WTC11 (cell line): ENCODE data around the gene VTI1B. TPM values are rescaled to one million over a fixed set of nuclear protein-coding genes. Genes with fewer than 3 reads are reported as not detected.

Source experiments
- ATAC-seq: fragments of 200-7000 bp; cut with Tn5 transposase; 2 replicates; pipeline ENCODE4 v1.10.0; 2021; ENCODE audit warnings: mild to moderate bottlenecking, moderate library complexity
- CTCF ChIA-PET: fragments of 300-600 bp; sonication (Branson Sonifier 250); formaldehyde crosslinking; loops from one replicate; lab custom pipeline; 2021; ENCODE audit warnings: antibody characterized with exemption; lab: Charles Lee
- POLR2A ChIA-PET: fragments of 350-600 bp; sonication (Branson Sonifier 250); formaldehyde crosslinking; loops from one replicate; lab custom pipeline; 2021; ENCODE audit warnings: antibody characterized with exemption; lab: Charles Lee
- DNase-seq: peaks from one replicate; pipeline ENCODE4 v3.0.0; 2021; ENCODE audit warnings: low spot score
- H3K27ac Mint-ChIP-seq: 2 replicates; pipeline ENCODE4 v1.8.0; 2021; ENCODE audit warnings: mixed read lengths
- H3K27me3 Mint-ChIP-seq: 2 replicates; pipeline ENCODE4 v1.8.0; 2021; ENCODE audit warnings: low read depth, mild to moderate bottlenecking, moderate library complexity, mixed read lengths
- H3K36me3 Mint-ChIP-seq: 2 replicates; pipeline ENCODE4 v1.8.0; 2021; ENCODE audit warnings: mixed read lengths
- H3K4me1 Mint-ChIP-seq: 2 replicates; pipeline ENCODE4 v1.8.0; 2022; ENCODE audit warnings: mixed read lengths
- H3K4me3 Mint-ChIP-seq: 2 replicates; pipeline ENCODE4 v1.8.0; 2021; ENCODE audit warnings: mild to moderate bottlenecking, moderate library complexity, mixed read lengths
- H3K9me3 Mint-ChIP-seq: 2 replicates; pipeline ENCODE4 v1.8.0; 2021; ENCODE audit warnings: mixed read lengths
- AR ChIP-seq: fragments of 250-450 bp; sonication (Bioruptor Pico); IDR thresholded peaks from 2 replicates; pipeline ENCODE4 v1.9.0; 2021; ENCODE audit warnings: mild to moderate bottlenecking
- E2F5 ChIP-seq: sonication (generic); formaldehyde crosslinking; IDR thresholded peaks from 2 replicates; pipeline ENCODE4 v1.8.1; 2022; ENCODE audit warnings: mild to moderate bottlenecking, moderate library complexity, missing genetic modification reagents
- FOXJ3 ChIP-seq: sonication (generic); formaldehyde crosslinking; IDR thresholded peaks from 2 replicates; pipeline ENCODE4 v1.9.0; 2021; ENCODE audit warnings: missing genetic modification reagents, mild to moderate bottlenecking, borderline replicate concordance
- GABPB1 ChIP-seq: sonication (generic); formaldehyde crosslinking; IDR thresholded peaks from 2 replicates; pipeline ENCODE4 v1.8.1; 2023; ENCODE audit warnings: mild to moderate bottlenecking, missing genetic modification reagents
- HMGA2 ChIP-seq: fragments of 250-450 bp; sonication (Bioruptor Pico); IDR thresholded peaks from 2 replicates; pipeline ENCODE4 v1.4.0; 2021; ENCODE audit warnings: mild to moderate bottlenecking, moderate library complexity
- HMGXB4 ChIP-seq: sonication (generic); formaldehyde crosslinking; IDR thresholded peaks from 2 replicates; pipeline ENCODE4 v1.8.1; 2023; ENCODE audit warnings: mild to moderate bottlenecking, moderate library complexity, missing genetic modification reagents
- IRF2 ChIP-seq: sonication (generic); formaldehyde crosslinking; IDR thresholded peaks from 2 replicates; pipeline ENCODE4 v1.8.0; 2022; ENCODE audit warnings: low read depth, missing genetic modification reagents, borderline replicate concordance
- JAZF1 ChIP-seq: fragments of 250-450 bp; sonication (Bioruptor Pico); IDR thresholded peaks from 2 replicates; pipeline ENCODE4 v1.9.0; 2021; ENCODE audit warnings: moderate library complexity, mild to moderate bottlenecking, inconsistent platforms
- MAX ChIP-seq: sonication (generic); formaldehyde crosslinking; IDR thresholded peaks from 2 replicates; pipeline ENCODE4 v1.8.0; 2022; ENCODE audit warnings: mild to moderate bottlenecking, missing genetic modification reagents
- NR3C1 ChIP-seq: sonication (generic); formaldehyde crosslinking; conservative IDR thresholded peaks from 2 replicates; pipeline ENCODE4 v1.8.1; 2023; ENCODE audit warnings: low read depth, mild to moderate bottlenecking, missing genetic modification reagents
- OVOL2 ChIP-seq: fragments of 250-450 bp; sonication (Bioruptor Pico); IDR thresholded peaks from 2 replicates; pipeline ENCODE4 v1.9.0; 2021; ENCODE audit warnings: mild to moderate bottlenecking, borderline replicate concordance
- TEAD4 ChIP-seq: sonication (generic); formaldehyde crosslinking; IDR thresholded peaks from 2 replicates; pipeline ENCODE4 v1.8.0; 2022; ENCODE audit warnings: mild to moderate bottlenecking, missing genetic modification reagents
- ZBTB21 ChIP-seq: sonication (generic); formaldehyde crosslinking; IDR thresholded peaks from 2 replicates; pipeline ENCODE4 v1.8.1; 2023; ENCODE audit warnings: mild to moderate bottlenecking, missing genetic modification reagents, borderline replicate concordance
- ZNF138 ChIP-seq: sonication (generic); formaldehyde crosslinking; conservative IDR thresholded peaks from 2 replicates; pipeline ENCODE4 v1.8.1; 2022; ENCODE audit warnings: mild to moderate bottlenecking, moderate library complexity, missing genetic modification reagents
- ZNF232 ChIP-seq: sonication (generic); formaldehyde crosslinking; IDR thresholded peaks from 2 replicates; pipeline ENCODE4 v1.8.0; 2022; ENCODE audit warnings: mild to moderate bottlenecking, missing genetic modification reagents
- ZNF423 ChIP-seq: fragments of 250-450 bp; sonication (Bioruptor Pico); IDR thresholded peaks from 2 replicates; pipeline ENCODE4 v2.1.2; 2022; ENCODE audit warnings: mild to moderate bottlenecking, moderate library complexity
- total RNA-seq: library from RNA; stranded (reverse); gene quantifications from 3 replicates; pipeline ENCODE4 v1.2.3, GENCODE V29; 2021
- TF ChIP-seq, protein P1 (sequence below): sonication (generic); formaldehyde crosslinking; IDR thresholded peaks from 2 replicates; pipeline ENCODE4 v1.8.0; 2023; ENCODE audit warnings: missing genetic modification reagents, mild to moderate bottlenecking, borderline replicate concordance
- TF ChIP-seq, protein P2 (sequence below): sonication (generic); formaldehyde crosslinking; IDR thresholded peaks from 2 replicates; pipeline ENCODE4 v1.8.0; 2022; ENCODE audit warnings: missing genetic modification reagents

The VTI1B gene
- total RNA-seq, 1 experiment from 2014 or later, result 108 TPM

GRCh38 chr14:67623114-67623513 lies 51.3 kb downstream of the VTI1B start:
- DNase-seq, result no peak
- CTCF ChIA-PET, result interaction anchor here (0.9 to 1.2 kb wide), 5 partner anchors 23 to 196 kb away, joined by 3 to 6 read pairs (median 5); partner anchors contain the start of gene PIGH
- peak overlapping the region; percentile 14 for H3K4me3 Mint-ChIP-seq
- no peak for TF ChIP-seq ZNF423 (CRISPR knock-in tag)
- TF ChIP-seq HMGA2 (CRISPR knock-in tag), result no peak
- no peak for TF ChIP-seq OVOL2 (CRISPR knock-in tag)
- peak; percentile 90 for TF ChIP-seq GABPB1
- TF ChIP-seq JAZF1, result no peak
- POLR2A ChIA-PET, result interaction anchor here (1.5 kb wide), 1 partner anchor 72 kb away, joined by 3 read pairs; no protein-coding TSS in a partner anchor
- peaks cover 17% of the 10 kb centered on the region for H3K36me3 Mint-ChIP-seq
- peaks cover 21% of the 10 kb centered on the region for H3K27me3 Mint-ChIP-seq
- peaks cover 35% of the 10 kb centered on the region for H3K4me1 Mint-ChIP-seq
- ATAC-seq, result no peak
- H3K9me3 Mint-ChIP-seq, result no peaks in the 10 kb centered on the region
- H3K27ac Mint-ChIP-seq, result peak overlapping the region; percentile 94

GRCh38 chr14:67622675-67623074 lies 51.8 kb downstream of the VTI1B start:
- ATAC-seq (no peak), DNase-seq (peak; percentile 25)
- Mint-ChIP-seq H3K27ac (peak overlapping the region; percentile 94), H3K4me3 (peak overlapping the region; percentile 8), H3K9me3 (no peaks in the 10 kb centered on the region), H3K36me3 (peaks cover 17% of the 10 kb centered on the region), H3K4me1 (peaks cover 35% of the 10 kb centered on the region), H3K27me3 (peaks cover 24% of the 10 kb centered on the region)
- ChIA-PET CTCF (interaction anchor here (0.9 to 1.2 kb wide), 5 partner anchors 23 to 195 kb away, joined by 3 to 6 read pairs (median 5); partner anchors contain the start of gene PIGH), POLR2A (interaction anchor here (1.5 kb wide), 1 partner anchor 72 kb away, joined by 3 read pairs; no protein-coding TSS in a partner anchor)
- TF ChIP-seq, protein P1, sequence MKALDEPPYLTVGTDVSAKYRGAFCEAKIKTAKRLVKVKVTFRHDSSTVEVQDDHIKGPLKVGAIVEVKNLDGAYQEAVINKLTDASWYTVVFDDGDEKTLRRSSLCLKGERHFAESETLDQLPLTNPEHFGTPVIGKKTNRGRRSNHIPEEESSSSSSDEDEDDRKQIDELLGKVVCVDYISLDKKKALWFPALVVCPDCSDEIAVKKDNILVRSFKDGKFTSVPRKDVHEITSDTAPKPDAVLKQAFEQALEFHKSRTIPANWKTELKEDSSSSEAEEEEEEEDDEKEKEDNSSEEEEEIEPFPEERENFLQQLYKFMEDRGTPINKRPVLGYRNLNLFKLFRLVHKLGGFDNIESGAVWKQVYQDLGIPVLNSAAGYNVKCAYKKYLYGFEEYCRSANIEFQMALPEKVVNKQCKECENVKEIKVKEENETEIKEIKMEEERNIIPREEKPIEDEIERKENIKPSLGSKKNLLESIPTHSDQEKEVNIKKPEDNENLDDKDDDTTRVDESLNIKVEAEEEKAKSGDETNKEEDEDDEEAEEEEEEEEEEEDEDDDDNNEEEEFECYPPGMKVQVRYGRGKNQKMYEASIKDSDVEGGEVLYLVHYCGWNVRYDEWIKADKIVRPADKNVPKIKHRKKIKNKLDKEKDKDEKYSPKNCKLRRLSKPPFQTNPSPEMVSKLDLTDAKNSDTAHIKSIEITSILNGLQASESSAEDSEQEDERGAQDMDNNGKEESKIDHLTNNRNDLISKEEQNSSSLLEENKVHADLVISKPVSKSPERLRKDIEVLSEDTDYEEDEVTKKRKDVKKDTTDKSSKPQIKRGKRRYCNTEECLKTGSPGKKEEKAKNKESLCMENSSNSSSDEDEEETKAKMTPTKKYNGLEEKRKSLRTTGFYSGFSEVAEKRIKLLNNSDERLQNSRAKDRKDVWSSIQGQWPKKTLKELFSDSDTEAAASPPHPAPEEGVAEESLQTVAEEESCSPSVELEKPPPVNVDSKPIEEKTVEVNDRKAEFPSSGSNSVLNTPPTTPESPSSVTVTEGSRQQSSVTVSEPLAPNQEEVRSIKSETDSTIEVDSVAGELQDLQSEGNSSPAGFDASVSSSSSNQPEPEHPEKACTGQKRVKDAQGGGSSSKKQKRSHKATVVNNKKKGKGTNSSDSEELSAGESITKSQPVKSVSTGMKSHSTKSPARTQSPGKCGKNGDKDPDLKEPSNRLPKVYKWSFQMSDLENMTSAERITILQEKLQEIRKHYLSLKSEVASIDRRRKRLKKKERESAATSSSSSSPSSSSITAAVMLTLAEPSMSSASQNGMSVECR (CRISPR knock-in tag), result no peak
- TF ChIP-seq ZBTB21 (CRISPR knock-in tag) (no peak), HMGXB4 (no peak), ZNF138 (CRISPR knock-in tag) (no peak), TEAD4 (CRISPR knock-in tag) (no peak), HMGA2 (CRISPR knock-in tag) (no peak), IRF2 (no peak), FOXJ3 (no peak), NR3C1 (CRISPR knock-in tag) (no peak), MAX (no peak), E2F5 (no peak), ZNF232 (CRISPR knock-in tag) (no peak), AR (CRISPR knock-in tag) (no peak)
- TF ChIP-seq, protein P2, sequence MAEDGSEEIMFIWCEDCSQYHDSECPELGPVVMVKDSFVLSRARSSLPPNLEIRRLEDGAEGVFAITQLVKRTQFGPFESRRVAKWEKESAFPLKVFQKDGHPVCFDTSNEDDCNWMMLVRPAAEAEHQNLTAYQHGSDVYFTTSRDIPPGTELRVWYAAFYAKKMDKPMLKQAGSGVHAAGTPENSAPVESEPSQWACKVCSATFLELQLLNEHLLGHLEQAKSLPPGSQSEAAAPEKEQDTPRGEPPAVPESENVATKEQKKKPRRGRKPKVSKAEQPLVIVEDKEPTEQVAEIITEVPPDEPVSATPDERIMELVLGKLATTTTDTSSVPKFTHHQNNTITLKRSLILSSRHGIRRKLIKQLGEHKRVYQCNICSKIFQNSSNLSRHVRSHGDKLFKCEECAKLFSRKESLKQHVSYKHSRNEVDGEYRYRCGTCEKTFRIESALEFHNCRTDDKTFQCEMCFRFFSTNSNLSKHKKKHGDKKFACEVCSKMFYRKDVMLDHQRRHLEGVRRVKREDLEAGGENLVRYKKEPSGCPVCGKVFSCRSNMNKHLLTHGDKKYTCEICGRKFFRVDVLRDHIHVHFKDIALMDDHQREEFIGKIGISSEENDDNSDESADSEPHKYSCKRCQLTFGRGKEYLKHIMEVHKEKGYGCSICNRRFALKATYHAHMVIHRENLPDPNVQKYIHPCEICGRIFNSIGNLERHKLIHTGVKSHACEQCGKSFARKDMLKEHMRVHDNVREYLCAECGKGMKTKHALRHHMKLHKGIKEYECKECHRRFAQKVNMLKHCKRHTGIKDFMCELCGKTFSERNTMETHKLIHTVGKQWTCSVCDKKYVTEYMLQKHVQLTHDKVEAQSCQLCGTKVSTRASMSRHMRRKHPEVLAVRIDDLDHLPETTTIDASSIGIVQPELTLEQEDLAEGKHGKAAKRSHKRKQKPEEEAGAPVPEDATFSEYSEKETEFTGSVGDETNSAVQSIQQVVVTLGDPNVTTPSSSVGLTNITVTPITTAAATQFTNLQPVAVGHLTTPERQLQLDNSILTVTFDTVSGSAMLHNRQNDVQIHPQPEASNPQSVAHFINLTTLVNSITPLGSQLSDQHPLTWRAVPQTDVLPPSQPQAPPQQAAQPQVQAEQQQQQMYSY, result no peak
